NCI-H1694 treated with DMSO at 0.1 percent for 48 hours (cell line): ENCODE data around the gene EDC3.
"Not testable (repeated sequence)": the region's sequence is repeated elsewhere in the genome, so short reads cannot be mapped to it uniquely, and the experiment has no call there.

Experiments used
- DNase-seq: peaks from one replicate; lab custom pipeline; 2025; lab: John Stamatoyannopoulos, UW

EDC3 gene

DNA sequence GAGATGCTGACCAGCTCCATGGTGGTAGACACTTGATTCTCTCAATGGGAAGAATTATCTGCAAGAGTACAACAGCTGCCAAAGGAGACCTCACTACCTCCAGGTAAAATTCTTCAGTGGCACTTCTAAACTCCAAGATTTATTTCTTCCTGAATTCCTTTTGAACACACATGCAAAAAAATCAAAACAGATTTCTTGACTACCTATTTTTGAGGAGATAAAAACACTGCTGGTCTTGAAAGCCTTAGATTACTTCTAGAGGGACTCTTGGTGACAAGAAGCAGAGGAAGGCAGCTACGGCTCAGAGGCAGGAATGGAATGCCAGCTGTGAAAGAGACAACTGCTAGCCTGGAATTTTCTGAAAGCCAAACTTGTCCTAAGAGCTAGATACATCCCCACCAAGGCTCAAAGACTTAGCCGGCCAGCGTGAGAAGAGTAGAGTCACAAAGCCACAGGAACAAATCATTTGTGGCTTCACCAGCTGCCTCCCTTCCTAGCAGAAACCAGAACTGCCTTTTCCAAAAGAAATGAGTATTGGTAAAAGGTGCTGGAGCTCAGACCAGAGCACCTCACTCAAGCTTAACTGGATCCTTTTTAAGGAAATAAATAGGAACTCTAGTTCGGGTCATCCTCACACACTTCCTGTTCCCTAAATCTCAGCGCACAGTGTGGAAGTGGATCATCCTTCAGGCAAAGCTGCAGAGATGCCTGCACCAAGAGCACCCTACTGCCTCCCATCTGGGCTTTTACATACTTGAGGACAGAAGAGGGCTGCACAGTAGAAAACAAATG is 47.6 kb downstream of the EDC3 start:
- no peak for DNase-seq

DNA sequence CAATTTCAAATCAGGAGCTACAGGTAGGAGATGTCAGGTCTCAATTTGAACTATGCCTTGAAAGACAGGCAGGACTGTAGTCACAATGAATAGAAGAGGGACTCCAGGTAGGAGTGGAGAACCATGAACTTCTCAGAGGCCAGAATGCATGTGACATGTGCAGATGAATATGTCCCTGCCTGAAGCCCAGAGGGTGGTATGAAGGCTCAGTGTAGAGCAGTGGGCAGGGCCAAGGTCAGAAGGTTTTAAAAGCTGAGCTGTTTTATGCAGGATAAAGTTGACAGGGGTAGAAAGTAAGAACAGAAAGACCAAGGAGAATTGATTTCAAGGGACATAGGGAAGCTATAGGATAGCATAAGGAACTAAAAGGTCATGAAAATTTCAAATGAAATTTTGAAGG is 49.3 kb downstream of the EDC3 start:
- DNase-seq = no peak

DNA sequence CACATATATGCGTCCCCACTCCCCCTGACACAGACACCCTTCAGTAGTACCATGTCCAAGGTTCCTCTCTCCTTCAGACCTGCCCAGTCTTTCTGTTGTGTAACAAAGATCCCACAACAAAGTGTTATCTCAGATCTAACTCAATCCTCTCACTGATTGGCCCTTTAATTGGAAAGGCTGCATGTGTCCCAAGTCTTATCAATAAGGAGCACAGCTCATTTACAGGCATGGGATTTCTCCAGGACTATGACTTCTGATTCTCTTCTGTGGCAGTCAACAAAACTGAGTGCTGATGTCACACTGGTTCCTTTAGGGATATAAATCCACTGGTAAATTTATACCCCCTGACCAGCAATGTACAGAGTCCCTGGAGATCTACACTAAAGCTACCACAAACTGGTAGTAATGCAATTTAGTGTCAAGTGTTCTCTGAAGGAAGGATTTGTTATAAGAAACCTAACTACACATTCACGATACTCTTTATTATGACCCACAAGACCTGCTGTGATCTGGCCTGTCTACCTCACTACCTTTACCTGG is 52.1 kb downstream of the EDC3 start:
- DNase-seq = no peak

DNA sequence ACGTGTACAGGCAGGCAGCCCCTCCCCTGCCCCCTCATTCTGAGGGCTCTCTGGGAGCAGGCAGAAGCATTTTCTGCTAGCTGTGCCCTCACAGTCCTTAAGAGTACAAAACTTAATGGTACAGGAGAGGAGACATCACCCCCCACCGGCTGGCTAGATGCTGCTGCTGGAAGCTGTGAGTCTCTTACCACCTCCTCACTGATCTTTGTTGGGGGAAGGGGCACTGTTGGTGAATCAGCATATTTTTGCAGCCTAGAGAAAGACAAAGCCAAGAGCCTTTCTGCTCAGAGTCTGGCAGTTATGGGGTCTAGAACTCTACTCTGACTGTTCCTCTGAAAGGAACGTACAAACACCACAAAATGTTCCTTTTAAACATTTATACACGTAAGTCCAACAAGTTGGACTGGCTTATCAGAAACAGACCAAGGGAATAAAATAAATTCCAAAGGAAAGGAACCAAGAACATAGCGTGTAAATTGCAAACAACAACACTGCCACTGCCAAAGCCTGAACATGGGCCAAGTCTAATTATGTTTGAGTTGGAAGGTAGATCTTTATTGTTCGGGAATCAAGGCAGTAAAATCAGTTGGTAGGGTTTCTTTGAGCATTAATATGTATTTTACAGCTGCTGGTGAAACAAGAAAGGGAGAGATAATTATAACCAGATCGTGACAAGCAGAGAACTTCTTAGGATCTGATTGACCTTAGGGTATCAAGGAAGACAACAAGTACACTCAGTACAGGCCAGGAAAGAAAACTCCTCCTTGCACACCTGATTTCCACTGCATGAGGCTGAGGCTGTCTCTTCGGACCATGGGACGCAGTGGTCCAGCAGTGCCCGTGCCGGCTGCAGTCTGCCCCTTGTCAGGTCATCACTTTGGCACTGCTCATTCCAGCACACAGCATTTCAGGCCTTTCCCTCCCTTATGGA is 52.8 kb downstream of the EDC3 start:
- no peak for DNase-seq

DNA sequence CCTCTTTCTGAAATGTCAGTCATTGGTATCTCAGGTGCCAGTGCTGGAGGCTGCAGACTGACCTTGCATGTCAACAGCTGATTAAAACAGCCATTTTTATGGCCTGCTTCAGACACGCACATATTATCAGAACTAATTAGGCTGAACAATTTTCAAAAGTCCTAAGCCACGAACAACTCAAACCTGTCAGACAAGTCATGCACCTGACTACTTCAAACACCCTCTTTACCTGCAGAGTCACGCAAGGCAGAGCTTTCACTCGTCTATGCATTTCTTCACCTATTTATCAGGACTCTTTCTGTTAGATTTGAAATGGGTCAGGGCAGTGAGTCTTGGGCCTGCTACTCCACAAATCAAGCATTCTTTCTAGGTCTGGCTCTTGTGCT is 53.5 kb downstream of the EDC3 start:
- no peak for DNase-seq

DNA sequence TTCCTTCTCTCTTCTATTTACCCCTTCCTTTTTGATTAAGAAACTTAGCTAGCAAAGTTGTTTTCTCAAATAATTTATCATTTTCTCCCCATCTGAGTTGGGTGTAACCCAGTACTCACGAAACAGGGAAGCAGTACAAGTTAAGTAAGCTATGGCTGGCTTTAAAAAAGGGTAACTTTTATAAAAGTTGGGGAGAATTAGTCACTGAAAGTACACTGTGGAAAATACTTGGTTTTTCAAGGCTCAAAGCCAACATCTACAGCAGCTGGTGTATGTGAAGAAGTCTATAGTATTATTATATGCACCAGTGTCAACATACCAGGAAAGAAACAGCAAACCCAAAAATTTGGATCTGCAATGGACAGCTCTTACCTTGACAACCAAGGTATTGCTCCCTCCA is 54.7 kb downstream of the EDC3 start:
- no peak for DNase-seq

DNA sequence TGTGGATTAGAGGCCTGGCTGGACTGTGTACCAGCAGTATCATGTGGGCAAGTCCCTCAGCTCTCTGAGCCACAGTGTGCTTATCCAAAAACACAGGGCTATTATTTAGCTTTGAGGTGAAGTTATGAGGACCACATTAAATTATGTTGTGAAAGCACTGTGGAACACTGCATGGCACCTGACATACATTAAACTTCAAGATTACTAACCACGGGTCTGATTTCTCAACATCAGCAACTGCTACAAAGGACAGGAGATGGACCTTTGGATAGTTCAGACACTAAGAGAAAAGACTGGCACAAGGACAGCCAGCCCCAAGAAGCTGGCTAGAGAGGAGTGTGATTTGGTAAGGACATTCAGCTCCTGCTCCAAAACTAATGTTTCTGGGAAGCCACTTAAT is 58.8 kb downstream of the EDC3 start:
- no peak for DNase-seq

DNA sequence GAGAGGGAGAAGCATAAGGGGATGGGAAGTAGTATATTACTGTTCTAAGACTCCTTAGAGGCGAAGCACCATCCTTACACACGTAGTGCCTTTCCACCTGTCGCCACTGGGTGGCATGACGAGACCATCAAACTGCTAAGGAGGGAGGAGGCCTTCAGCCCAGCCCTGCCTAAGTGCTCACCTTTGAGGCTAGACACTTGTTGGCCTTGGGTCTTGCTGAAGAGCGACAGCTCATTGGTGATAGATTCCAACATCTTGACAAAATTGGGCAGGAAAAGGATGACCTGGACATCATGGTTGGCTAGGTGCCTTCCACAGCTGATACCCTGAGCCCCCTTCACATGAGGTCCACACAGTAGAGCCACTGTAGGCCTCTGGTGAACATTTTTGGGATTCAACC is 60.6 kb downstream of the EDC3 start:
- DNase-seq = peak; percentile 36

DNA sequence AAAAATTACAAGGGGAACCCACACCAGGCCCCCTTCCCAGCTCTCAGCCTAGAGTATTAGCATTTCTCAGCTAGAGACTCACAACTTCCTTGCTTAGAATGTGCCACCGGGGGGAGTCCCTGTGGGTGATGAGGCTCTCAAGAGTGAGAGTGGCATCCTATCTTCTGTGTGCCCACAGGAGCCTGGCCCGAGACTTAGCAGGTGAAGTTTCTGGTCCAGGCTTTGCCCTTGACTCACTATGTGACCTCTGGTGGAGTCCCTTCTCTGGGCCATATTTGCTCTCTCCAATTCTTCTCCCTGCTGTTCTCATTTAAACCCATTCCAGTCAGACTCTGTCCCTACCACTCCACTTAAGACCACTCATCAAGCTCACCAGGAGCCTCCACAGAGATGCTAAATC is 62.0 kb downstream of the EDC3 start:
- DNase-seq = no peak

DNA sequence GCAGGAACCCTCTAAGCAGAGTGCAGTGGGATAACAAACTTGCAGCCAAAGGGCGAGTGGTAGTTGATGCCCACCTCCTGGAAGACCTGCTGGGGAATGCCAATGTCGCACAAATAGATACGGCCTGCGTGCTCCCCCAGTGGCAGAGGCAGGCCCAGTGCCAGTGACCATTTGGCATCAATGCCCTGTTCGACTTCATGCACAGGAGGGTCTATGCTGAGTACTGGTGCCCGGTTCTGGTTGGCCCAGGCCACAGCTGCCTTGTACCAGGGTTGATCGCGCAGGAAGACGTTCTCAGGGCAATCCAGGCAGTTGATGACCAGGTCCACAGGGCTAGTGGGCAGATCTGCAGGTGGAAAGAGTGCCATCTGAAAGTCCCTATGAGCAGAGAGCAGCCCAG is 63.2 kb downstream of the EDC3 start:
- DNase-seq = no peak

DNA sequence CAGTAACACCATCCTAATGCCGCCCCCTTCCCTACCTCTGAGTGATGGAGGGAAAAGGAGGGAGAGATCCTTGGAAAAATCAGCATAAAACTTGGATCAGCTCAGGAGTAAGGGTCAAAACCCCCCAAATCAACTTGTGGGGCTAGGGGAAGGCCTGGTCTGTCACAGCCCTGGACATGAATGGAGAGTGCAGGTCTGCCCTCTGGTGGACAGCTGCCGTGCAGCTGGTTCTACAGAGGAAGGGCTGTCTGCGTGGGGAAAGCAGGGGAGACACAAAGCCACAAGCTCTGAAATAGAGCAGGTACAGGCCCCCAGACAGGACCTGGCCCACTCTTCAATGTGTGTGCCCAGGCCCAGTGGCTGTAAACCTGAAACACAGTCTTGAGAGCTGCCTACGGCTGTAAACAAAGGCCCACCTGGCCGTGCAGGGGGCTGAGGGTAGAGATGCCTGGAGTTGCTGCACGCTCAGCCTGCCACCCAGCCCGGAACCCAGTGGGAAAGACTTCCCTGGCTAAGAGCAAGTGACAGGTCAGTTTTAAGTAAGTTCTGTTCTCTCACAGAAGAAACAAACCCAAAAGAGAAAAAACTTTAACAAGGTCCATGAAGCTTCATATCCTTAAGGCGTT is 63.8 kb downstream of the EDC3 start:
- DNase-seq = peak; percentile 10

DNA sequence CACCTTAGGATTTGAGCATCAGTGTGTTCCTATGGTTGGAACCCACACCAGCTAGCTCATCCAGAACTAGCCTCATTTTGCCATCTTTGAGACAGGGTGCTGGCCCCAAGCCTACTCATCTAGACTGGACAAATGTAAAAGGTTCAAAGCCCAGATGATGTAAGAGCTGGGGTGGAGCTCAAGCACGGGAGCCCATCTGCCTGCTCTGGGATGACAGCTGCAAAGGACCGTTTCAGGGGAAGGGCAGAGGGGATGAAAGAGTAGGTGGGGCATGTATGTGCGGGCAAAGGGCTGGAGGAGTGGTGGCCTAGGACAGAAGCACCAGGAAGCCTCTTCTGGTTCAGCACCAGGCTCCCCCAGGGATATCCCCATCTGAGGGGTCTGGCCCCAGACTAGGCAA is 64.4 kb downstream of the EDC3 start:
- DNase-seq = no peak

DNA sequence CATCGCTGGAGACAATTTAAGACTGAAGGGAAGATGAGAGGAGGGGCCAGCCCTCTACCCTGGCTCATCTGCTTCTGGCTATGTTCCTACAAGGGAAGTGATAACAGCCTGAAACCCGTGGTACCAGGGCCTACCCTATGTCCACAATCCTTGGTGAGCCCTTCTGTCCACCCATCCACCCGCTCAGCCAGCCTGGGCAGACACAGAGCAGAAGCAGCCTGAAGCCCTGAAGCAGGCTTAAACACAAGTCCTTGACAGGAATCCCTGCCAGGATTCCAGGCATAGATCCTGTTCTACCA is 64.8 kb downstream of the EDC3 start:
- no peak for DNase-seq

DNA sequence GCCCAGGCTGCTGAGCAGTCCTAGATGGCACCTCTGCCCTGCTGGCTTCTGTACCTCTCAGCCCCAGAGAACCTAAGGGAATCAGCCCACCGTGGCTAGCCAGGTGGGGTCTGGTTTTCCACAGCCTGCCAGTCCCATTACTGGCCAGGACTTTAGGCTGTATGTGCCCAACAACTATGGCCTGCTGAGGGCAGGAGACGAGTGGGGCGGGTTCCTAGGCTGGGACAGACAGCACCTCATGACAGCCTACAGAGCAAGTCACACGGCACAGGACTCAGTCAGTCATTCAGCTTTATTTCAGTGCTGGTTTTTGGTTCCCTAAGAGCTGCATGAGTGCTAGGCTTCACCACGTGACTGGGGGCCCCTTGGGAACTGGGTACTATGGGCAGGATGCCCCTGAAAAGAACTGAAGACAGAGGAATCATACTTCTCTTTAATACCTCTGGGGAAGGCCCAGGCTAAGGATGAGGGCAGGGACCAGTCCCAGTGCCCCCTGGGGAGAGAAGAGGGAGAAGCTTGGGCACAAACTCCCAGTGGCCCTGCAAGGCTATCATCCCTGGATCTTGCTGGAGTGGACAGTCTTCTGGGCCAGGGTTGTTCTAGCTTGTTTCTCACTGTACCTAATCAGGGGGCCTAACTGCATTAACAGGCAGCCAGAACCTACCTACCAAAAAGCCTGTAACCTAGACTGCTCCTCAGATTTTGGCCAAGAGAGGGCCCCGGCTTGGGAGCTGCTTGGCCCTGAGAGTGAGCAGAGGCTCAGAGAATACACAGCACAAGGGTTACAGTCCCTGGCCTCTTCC is 65.3 kb downstream of the EDC3 start:
- DNase-seq = no peak

DNA sequence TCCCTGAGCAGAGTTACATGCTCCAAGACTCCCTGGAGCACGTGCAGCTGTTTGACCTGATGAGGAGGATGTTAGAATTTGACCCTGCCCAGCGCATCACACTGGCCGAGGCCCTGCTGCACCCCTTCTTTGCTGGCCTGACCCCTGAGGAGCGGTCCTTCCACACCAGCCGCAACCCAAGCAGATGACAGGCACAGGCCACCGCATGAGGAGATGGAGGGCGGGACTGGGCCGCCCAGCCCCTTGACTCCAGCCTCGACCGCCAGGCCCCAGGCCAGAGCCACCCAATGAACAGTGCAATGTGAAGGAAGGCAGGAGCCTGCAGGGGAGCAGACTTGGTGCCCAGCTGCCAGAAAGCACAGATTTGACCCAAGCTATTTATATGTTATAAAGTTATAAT is 66.1 kb downstream of the EDC3 start:
- DNase-seq = not testable (repeated sequence)

DNA sequence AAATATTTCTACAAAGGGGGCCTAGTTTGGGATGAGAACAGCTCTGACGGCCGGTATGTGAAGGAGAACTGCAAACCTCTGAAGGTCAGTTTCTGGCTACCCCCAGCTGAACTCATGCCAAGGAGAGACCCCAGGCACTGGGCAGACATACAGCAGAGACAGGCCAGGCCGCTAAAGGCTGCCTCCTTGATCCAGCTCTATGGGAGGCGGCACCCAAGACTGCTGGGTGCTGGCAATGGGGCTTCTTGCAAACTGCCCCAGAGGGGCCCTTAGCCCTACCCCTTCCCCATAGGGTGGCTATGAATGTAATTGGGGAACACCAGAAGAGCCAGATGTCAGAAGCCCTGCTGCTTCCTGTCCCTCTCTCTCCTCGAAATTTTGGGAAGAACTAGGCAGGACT is 66.9 kb downstream of the EDC3 start:
- no peak for DNase-seq

DNA sequence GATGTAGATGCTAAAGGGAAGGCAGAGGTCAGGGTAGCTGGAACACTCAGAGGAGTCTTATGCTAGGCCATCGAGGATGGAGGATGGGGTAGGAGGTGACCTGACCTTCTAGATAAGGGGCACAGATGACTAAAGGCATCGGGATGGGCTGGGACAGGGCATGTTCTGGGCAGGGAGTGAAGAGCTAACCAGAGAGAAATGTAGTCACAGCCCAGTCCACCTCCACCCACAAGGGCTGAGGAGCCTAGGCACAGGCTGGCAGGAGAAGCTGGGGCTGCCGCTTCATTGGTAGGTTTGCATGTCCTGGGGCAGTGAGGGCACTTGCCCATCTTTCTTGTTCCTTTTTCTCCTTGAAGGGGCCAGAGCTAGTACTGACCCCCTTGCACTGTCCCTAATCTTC is 67.6 kb downstream of the EDC3 start:
- DNase-seq = no peak

DNA sequence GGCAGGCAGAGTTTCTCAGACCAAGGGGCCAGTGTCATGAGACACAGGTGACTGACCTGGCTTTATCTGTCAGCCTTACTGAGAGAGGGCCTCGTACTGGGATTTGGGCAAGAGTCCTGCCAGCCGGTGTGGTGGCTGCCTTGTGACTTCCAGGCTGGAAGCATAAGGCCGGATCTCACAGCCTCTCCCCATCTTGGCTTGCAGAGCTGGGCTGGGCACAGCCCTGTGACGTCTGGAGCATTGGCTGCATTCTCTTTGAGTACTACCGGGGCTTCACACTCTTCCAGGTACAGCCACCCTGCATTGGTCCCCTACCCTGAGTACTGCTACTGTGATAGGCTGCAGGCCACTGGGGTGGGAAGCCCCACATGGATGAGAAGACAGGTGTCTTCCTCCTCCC is 68.1 kb downstream of the EDC3 start:
- DNase-seq = no peak

DNA sequence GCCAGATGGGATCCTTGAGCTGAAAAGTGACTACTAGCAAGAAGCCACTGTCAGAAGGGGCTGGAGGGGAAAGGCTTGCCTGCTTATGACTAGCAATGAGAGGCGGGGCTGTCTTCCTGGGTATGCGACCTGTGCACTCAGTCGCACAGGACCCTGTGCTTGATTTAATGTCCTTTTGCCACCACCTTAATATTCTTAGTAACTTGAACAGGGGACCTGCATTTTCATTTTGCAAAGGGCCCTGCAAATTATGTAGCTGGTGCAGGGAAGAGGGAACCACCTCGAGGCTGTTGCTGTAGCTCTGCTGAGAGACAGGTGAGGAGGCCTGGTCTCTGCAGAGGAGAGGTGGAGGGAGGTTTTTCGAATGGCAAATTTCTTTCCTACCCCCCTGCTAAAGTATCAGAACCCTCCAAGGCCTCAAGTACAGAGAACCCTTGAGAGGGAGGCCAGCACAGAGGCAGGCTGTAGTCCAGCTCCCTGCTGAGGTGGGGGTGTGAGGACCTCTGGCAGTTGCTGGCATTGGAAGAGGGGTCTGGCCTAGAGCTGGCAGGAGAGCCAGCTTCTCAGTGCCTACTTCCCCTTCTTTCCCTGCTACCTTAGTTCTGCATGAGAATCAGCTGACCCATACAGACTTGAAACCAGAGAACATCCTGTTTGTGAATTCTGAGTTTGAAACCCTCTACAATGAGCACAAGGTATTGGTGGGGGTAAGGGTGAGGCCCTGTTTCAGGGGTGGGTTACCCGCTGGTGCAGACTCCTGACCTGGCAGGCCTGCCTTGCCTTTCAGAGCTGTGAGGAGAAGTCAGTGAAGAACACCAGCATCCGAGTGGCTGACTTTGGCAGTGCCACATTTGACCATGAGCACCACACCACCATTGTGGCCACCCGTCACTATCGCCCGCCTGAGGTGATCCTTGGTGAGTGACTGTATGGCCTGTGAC is 68.8 kb downstream of the EDC3 start:
- no peak for DNase-seq

DNA sequence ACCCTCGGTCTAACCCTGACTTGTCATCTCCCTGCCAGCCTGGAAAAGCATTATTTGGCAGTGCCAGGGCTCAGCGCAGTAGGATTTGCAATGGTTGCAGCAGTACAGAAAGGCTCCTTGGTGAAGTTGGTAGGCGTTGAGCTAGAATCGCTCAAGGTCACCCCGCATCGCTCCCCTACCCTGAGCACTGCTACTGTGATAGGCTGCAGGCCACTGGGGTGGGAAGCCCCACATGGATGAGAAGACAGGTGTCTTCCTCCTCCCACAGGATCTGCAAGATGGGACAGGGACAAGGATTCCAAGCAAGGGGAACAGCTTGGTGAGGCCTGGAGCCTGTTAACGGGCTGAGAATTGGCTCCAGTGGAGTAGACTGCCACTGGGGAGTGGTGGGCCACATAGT is 69.5 kb downstream of the EDC3 start:
- no peak for DNase-seq

DNA sequence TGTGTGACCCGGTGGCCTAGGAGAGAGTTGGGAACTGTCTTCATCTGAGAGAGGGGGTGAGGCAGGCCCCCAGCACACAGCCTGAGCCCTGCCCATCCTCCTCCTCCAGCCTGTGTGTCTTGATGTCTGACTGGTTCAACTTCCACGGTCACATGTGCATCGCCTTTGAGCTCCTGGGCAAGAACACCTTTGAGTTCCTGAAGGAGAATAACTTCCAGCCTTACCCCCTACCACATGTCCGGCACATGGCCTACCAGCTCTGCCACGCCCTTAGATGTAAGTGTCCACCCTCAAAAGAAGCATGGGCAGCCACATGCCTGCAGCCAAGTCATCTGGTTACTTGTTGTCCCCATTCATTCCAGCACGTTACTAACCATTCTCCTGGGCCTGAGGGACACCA is 70.1 kb downstream of the EDC3 start:
- no peak for DNase-seq
